ENCODE results near the gene FAM47E.

DNA sequence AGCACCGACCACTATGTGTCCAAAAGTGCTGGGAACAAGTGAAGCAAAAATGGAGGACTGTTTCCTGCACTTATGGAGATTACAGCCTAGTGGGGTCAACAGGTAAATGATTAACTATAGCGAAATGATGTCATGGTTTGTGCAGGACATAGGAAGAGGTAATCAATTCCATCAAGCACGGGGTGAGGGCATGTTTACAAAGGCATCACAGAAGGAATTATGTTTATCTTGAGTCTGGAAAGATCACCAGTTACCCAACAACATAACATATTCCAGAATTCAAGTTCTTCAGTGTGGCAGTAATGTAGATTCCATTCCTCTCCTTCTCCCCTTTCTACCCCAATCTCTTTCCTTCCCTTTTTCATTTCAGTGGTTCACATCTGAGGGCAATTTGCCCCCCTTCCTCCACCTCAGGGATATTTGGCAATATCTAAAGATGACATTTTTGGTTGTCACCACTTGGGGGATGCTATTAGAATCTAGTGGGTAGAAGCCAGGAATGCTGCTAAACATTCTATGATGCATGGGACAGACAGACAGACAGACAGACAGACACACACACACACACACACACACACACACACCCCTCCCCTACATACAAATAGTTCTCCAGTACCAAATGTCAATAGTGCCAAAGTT, 24.1 kb downstream of the FAM47E start:
- TF ChIP-seq EZH2 (IDR thresholded peaks at IDR 0.05; ENCODE audit: insufficient read depth, poor library complexity, severe bottlenecking) (no peak), EZH2phosphoT487 (IDR thresholded peaks at IDR 0.05; ENCODE audit: insufficient read depth, low read depth) (no peak)
